Left ventricle myocardium superior (tissue), 1 donor: ENCODE results near the gene TAF3. TPM values are rescaled to one million over a fixed set of nuclear protein-coding genes. Genes with fewer than 3 reads are reported as not detected.
A peak's percentile ranks its signal among the peaks of the same experiment; 100 is the strongest.
"Not testable (repeated sequence)": the region's sequence is repeated elsewhere in the genome, so short reads cannot be mapped to it uniquely, and the experiment has no call there.

Source experiments
- ATAC-seq: fragments of 200-7000 bp; cut with Tn5 transposase; one replicate; pipeline ENCODE4 v1.9.1; 2020; ENCODE audit warnings: mild to moderate bottlenecking, moderate library complexity
- DNase-seq: peaks from one replicate; pipeline ENCODE4 v3.0.0-alpha.2; 2020
- intact Hi-C: fragments of 100-400 bp; cut with micrococcal nuclease; formaldehyde crosslinking; loops from one replicate; pipeline ENCODE4 v1.11.0; 2022
- total RNA-seq: library from RNA; stranded (reverse); fragmentation: NEBNext Ultra II Directional; extraction: Animal tissue kit (Norgen Biotek cat#: 25700); gene quantifications from one replicate; pipeline ENCODE4 v1.2.1, GENCODE V29; 2021
- donor health status: DM: no; HTN: yes; CAD: no; lungs with severe emphysema.

Gene TAF3
- total RNA-seq, 1 donor from 2014 or later, result 13.0 TPM

DNA sequence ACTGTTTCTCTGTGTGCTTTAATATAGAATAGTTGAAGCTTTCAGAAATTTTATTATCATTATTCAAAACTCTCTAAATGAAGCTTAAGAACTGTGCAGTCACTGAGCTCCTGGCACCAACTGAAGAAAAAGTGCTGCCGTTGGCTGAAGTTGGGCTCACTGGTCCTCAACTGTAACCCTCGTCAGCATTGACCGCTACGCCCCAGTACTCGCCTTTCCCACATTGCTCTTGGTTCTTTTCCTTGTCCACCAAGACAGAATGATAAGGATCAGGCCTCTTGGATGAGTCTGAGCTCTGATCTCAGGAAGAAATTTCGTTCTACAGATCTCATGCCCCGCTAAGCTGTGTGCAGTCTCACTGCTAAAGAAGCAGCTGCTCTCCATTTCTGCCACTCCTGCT is 7.9 kb upstream of the TAF3 start:
- intact Hi-C loops, result no loop called here
- ATAC-seq (no peak), DNase-seq (no peak)

DNA sequence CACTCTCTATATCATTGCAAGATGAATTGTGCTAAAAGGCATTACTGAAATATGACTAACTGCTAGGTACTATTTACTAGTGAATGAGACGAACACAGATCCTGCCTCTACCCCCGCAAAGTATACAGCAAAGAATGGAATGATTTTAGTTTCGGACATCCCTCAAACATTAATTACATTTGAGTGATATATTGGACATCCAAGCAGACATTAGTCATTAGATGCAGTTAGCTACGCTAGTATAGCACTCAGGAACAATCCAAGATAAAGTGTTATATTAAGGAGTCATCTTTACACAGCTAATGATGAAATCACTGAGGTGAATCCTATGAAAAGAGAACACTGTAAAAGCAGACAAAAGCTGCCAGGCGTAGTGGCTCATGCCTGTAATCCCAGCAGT is 7.3 kb upstream of the TAF3 start:
- ATAC-seq (no peak), DNase-seq (no peak)
- intact Hi-C loops, result no loop called here

DNA sequence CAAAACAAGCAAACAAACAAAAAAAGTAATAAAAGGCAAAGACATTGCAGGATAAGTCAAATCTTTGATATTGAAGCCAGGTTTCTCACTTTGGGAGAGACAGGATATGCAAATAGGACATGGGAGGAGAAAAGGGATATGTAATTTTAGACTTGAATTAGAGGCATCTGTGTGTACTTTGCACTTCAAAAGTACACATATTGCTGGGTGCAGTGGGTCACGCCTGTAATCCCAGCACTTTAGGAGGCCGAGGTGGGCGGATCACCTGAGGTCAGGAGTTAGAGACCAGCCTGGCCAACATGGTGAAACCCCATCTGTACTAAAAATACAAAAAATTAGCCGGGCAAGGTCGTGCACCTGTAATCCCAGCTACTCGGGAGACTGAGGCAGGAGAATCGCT is 6.6 kb upstream of the TAF3 start:
- ATAC-seq, intact Hi-C loops, DNase-seq: not testable (repeated sequence)

DNA sequence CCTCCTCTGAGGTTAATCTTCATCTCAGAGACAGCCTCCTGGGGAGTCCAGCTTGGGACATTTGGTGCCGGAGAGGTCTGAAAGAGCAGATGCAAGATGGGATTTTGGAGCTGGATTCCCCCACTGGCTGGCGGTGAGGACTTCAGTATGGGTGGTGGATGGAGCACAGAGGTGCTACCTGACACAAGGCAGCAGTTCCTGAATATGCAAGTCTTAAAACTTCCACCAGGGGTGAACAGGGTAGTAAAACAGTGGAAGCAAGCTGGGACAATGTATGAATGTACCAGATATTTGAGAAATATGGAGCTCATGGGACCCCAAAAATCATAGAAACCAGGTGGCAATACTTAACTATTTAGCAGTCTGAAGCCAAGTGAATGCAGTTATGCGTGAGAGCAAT is 4.8 kb upstream of the TAF3 start:
- intact Hi-C loops, result no loop called here
- DNase-seq, result no peak

DNA sequence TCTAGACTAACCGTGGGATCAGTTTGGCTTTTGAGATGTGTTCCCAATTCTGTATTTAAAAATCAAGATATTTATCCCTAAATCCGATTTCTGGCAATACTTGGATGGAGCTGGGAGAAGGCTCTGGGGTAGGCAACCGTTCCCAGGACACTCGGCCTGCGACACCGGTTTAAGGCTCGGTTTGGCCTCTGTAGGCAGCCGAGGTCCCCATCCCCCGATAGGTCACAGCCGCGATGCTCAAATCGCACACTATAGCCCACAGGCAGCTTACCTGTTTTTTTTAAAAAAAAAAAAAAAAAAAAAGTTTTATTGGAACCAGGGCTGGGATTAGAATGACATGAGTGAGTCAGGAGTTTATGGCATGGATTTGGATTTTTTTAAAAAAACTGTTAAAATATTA is 729 bp upstream of the TAF3 start:
- DNase-seq (no peak), ATAC-seq (no peak)
- intact Hi-C loops, result no loop called here

More for the DNA sequence above, 4.8 kb upstream of the TAF3 start:
- ATAC-seq, result no peak

DNA sequence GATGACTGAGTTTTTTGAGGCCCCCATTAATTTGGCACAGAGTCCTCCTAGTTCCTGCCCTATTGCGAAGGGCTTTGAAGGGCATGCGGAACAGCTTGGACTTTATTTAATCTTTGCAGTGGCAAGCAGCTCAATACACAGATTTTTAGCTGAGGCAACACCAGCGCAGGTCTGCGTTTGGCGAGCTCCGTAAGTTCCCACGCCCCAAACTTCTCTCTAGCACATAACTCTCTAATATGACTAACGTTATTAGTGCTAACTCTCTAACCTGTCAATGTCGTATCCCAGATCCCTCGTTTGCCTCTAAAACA is 366 bp upstream of the TAF3 start:
- intact Hi-C loops, result no loop called here
- no peak for DNase-seq
- no peak for ATAC-seq

DNA sequence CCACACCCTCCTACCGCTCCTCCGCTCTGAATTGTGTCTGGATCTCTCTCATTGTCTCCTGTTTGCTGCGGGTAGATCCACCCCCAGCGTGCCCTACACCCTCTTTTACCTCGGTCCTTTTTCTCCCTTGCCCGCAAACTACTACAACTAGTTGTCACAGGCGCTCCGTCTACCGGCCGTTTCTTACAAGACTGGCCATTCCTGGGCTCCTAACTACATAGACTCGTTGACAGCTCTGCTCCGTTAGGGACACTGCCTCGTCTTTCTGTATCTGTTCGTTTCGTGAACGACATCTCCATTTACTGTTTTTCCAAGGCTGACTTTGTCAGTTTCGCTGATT is 786 bp downstream of the TAF3 start:
- intact Hi-C loops, result no loop called here
- peak; percentile 78 for ATAC-seq
- peak; percentile 41 for DNase-seq

DNA sequence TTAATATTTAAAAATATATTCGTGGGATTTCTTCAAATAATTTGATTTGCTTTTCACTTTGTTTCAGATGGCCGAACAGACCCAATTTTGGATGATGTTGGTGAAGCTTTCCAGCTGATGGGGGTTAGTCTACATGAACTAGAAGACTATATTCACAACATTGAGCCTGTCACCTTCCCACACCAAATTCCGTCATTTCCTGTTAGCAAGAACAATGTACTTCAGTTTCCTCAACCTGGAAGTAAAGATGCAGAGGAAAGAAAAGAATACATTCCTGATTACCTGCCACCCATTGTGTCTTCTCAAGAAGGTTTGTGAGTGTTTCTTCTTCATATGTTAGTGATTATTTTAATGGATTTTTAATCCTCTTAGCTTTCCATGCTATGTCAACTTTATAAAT is 5.9 kb downstream of the TAF3 start:
- DNase-seq (no peak), ATAC-seq (no peak)
- intact Hi-C loops, result no loop called here

DNA sequence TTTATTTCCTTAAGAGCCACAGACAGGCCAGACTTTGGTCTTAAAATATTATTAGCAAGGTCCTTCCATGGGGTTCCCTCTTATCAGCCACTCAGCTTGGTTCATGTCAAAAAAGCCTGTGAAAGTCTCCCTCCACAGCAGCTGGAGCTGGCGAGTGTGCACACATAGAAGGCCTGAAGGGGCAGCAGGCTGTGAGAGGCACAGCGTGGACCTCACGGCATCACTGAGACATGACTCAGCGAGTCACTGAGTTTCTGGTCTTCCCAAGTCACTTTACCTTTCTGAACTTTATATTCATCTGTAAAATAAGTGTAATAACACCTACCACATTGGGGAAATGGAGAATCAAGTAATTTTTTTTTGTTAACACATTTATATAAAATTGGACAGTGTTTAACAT is 8.7 kb downstream of the TAF3 start:
- DNase-seq (no peak), ATAC-seq (peak; percentile 64)
- intact Hi-C loops, result no loop called here

DNA sequence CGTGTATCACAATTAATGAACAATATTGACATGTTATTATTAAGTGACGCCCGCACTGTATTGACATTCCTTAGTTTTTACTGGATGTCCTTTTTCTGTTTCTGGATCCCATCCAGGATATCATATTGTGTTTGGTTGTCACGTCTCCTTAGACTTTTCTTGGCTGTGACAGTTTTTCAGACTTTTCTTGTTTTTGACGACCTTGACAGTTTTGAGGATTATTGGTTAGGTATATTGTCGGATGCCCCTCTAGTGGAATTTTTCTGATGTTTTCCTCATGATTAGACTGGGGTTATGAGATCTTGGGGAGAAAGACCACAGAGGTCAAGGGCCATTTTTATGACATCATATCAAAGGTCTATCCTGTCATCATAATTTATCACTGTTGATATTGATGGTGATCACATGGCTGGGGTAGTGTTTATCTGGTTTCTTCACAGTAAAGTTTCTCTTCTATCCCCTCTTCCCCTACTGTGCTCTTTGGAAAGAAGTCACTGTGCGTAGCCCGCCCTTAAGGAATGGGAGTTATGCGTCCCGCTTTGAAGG is 11.1 kb downstream of the TAF3 start:
- intact Hi-C loops, result no loop called here
- DNase-seq (no peak), ATAC-seq (no peak)

DNA sequence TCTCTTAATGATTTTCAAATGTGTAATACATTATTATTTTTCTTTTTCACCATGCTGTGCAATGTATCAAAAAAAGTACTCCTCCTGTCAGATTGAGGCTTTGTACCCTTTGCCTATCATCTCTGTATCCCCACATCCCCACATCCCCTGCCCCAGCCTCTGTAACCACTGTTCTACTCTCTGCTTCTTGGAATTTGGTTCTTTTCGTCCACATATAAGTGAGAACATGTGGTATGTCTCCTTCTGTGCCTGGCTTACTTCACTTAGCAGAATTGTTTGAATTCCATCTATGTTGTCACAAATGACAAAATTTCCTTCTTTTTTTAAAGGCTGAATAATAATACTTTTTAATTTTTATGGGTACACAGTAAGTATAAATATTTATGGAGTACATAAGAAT is 13.8 kb downstream of the TAF3 start:
- no peak for DNase-seq
- no peak for ATAC-seq
- intact Hi-C loops, result no loop called here

DNA sequence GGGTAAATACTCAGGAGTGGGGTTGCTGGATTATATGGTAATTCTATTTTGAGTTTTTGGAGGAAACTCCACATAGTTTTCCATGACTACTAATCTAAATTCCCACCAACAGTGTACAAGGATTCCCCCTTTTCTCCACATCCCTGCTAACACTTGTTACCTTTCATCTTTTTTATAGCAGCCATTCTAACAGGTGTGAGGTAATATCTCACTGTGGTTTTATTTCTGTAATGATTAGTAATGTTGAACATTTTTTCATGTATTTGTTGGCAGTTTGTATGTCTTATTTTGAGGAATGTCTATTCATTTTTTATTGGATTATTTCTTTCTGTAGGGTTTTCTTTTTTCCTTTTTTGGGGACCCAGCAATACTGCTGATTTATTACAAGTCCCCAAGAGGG is 14.9 kb downstream of the TAF3 start:
- DNase-seq (no peak), ATAC-seq (no peak)
- intact Hi-C loops, result no loop called here

DNA sequence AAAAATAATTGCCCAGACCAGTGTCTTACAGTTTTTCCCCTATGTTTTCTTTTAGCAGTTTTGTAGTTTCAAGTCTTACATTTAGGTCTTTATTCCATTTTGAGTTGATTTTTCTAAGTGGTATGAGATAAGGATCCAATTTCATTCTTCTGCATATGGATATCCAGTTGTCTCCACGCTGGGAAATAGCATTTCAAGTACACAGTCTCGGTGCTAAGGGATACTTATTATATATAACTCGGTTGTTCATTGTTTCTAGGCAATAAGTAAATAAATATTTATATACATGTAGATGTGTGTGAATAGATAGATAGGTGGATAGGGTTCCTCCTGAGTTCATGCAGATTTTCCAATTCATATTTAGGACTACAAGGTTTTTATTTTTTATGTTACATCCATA is 16.0 kb downstream of the TAF3 start:
- intact Hi-C loops, result no loop called here
- ATAC-seq (no peak), DNase-seq (no peak)

DNA sequence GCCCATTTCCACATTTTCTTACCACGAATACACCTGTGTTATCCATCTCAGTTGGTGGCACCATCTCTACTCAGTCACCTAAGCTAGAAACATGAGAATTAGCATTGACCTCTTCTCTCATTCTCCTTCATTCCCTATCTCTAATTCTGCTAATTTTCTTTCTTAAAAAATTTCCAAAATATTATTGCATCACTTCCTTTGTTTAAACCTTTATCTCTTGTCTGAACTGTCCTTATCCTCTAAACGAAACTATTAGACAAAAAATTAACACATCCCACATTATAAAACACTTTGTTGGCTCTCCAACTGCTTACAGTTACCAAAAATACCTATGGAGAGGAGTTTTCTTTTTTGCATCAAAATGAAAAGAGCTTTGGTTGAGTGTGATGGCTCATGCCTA is 18.3 kb downstream of the TAF3 start:
- intact Hi-C loops, result no loop called here
- ATAC-seq (no peak), DNase-seq (no peak)

DNA sequence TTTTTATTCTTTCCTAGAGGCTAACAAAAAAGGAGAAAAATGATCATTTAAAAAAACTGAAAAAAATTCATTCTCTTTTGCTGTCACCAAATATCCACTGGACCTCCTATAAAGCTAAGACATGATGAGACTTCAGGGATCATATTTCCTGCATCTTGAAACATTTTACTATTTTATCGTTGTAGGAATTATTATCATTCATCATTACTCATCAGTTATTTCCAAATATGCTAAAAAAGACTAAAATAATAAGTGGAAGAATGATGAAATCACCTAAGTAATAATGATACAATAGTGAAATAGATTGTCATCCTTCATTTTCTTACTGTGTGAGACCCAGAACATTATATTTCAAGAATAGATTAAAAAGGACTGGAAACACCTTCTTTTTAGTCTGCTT is 28.3 kb downstream of the TAF3 start:
- no peak for DNase-seq
- no peak for ATAC-seq
- intact Hi-C loops, result no loop called here

DNA sequence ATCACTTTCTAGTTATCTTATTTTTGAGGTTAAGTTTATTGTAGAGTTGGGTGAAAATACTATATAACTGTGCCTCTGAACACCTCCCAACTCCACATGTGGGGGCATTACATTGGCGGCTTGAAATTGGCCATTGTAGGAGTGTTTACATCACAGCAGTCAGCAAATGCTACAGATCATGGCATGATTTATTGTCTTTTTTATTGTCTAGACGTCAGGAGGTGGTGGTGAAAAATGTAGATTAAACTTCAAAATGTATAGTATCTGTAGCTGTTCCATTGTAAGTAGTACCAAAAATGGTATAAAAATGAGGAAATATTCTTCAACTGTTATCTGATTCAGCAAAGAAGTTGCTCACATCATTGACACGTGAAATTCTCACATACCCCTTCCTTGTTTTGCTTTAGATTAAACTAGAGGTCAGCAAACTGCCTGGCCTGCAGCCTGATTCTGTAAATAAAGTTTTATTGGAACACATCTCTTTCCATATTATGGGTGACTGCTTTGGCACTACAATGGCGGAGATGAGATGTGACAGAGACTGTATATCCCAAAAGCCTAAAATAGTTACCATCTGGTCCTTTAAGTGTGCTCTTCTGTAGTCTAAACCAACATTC is 35.0 kb downstream of the TAF3 start:
- DNase-seq, result no peak
- no peak for ATAC-seq
- intact Hi-C loops, result no loop called here

DNA sequence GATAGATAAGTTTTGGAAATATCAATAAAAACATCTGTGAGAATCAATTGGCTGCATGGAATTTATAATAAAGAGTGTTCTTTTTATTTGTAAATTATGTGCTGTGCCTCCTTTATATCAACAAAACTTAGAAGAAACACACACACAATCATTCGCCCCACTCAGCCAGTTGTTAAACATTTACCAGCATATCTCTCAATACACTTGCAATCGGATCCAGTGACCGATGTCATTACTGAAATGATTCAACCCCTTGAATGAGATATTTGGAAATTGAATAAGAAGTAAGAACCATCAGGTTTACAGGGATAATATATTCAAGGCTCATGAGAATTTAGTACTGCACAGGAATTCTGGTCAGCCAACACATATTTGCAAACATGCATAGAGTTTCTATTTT is 35.6 kb downstream of the TAF3 start:
- DNase-seq (no peak), ATAC-seq (no peak)
- intact Hi-C loops, result no loop called here

DNA sequence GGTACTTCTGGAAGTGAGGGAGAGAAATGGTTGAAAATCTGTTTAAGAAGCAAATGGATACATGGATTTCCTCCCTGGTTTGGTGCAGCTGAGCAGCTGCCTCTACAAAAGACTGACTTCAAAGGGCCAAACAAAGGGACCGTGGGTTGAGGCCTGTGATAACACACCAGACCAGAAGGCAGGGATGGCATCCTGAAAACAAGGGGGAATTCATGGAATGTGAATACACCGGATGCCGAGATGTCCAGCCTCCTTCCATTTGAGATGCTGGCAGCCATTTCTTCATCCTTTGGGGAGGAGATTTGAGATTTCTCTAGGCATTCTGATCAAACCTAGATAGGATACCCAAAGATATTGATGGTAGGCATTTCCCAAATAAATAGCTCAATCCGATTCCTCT is 36.9 kb downstream of the TAF3 start:
- no peak for ATAC-seq

DNA sequence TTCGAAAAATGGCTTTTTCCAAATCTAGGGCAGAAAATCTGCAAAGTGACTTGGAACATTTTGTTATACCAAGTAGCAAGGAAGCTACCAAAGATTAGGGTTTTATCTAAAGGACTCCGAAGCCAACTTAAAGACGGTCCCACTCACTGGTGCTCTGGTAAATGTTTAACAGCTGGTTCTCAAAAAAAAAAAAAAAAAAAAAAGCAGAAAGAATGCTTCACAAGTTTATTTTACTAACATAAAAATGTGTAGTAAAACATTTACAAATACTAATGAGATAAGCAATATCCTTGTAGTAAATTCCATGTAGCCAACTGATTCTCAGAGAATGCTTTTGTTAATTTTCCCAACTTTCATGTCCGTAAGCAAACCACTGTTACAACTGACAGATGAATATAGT is 38.4 kb downstream of the TAF3 start:
- intact Hi-C loops, result loop anchor here (2.0 kb wide), 1 partner anchor 42 kb away; no protein-coding TSS in a partner anchor
- no peak for ATAC-seq

More for the DNA sequence above, 36.9 kb downstream of the TAF3 start:
- DNase-seq, result no peak
- intact Hi-C loops, result no loop called here

DNA sequence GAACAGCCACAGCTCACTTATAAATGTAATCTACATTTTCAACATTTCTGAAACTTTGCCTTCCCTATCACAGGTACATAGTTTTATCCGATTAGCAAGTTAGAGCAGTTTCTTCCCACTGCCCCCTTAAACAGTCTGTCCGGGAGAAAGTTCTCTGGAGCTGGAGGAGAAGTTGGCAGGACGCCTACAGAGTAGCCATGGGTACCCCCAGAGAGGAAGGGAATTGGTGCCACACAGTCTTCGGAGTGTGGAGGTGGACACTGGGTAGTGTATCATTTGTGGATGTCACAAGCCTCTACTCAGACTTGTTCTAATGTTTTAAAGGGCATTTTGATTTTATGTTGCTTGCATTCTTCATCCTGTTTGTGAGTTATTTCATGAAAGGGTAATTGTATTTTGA is 39.0 kb downstream of the TAF3 start:
- ATAC-seq (no peak), DNase-seq (no peak)
- intact Hi-C loops, result loop anchor here (2.0 kb wide), 1 partner anchor 42 kb away; no protein-coding TSS in a partner anchor

More for the DNA sequence above, 38.4 kb downstream of the TAF3 start:
- no peak for DNase-seq

DNA sequence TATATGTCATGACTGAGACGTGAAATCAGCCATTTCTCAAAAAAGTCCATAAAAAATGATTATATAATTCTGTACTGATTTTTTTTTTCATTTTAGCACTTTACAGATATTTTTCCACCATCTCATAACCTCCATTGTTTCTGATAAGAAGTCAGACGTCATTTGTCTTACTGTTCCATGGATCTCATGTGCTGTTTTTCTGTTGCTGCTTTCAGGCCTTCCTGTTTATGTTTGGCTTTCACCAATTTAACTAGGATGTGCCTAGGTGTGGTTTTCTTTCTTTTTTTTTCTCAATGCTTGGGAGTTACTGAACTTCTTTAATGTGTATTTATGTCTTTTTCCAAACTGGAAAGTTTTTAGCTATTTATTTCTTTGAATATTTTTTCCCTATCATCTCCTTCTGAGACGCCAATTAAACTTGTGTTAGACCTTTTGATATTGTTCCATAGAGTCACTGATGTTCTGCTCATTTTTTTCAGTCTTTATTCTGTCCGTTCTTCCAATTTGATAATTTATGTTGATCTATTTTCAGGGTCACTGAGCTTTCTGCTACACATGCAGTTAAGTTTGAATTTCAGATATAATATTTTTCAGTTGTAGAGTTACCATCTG is 43.3 kb downstream of the TAF3 start:
- intact Hi-C loops, result no loop called here
- DNase-seq (no peak), ATAC-seq (no peak)
